KOPT-K1 (cell line): ENCODE data around the gene SCO1.
"Not testable (repeated sequence)": the region's sequence is repeated elsewhere in the genome, so short reads cannot be mapped to it uniquely, and the experiment has no call there.

Source experiments
- H3K27ac ChIP-seq: fragments of 200-600 bp; sonication (generic); 2 replicates; pipeline ENCODE4 v1.5.1; 2016; ENCODE audit warnings: antibody characterized with exemption, mild to moderate bottlenecking, low read depth, low read length; ENCODE audit not compliant: poor library complexity, severe bottlenecking
- H3K36me3 ChIP-seq: fragments of 200-600 bp; sonication (generic); 2 replicates; pipeline ENCODE4 v1.5.1; 2017; ENCODE audit warnings: antibody characterized with exemption, mild to moderate bottlenecking, low read length, moderate library complexity; ENCODE audit not compliant: insufficient read depth
- H3K9me3 ChIP-seq: fragments of 200-600 bp; sonication (generic); 2 replicates; pipeline ENCODE4 v1.5.1; 2017; ENCODE audit warnings: antibody characterized with exemption, low read length, mild to moderate bottlenecking; ENCODE audit not compliant: insufficient read depth, poor library complexity, severe bottlenecking

The SCO1 gene

GRCh38 chr17:10697092-10698081 is at the start of gene SCO1, which contains the start of gene ADPRM:
SCO1 (minus strand) TSS chr17:10697533; CDS start chr17:10697507, 26 bp downstream.
ADPRM (plus strand) TSS chr17:10697594; CDS start chr17:10704927, 7,333 bp downstream.
- peaks cover 33% of the 10 kb centered on the region for H3K36me3 ChIP-seq
- H3K27ac ChIP-seq: peak within 1 kb of the TSS; percentile 77
- no peaks in the 10 kb centered on the region for H3K9me3 ChIP-seq

- Histone ChIP-seq H3K9me3 (no peaks in the 10 kb centered on the region), H3K36me3 (no peaks in the 10 kb centered on the region), H3K27ac (no peak overlapping the region)
These were observed 47.9 kb upstream of the SCO1 start for GRCh38 chr17:10745231-10745630.

GRCh38 chr17:10744501-10745000 is 47.2 kb upstream of the SCO1 start:
- no peaks in the 10 kb centered on the region for H3K9me3 ChIP-seq
- no peak overlapping the region for H3K27ac ChIP-seq
- H3K36me3 ChIP-seq: no peaks in the 10 kb centered on the region

- H3K27ac ChIP-seq: no peak overlapping the region
- no peaks in the 10 kb centered on the region for H3K36me3 ChIP-seq
- H3K9me3 ChIP-seq: no peaks in the 10 kb centered on the region
These were observed 46.1 kb upstream of the SCO1 start for GRCh38 chr17:10743316-10744009.

GRCh38 chr17:10742431-10742830 is 45.1 kb upstream of the SCO1 start:
- no peaks in the 10 kb centered on the region for H3K9me3 ChIP-seq
- H3K27ac ChIP-seq: no peak overlapping the region
- no peaks in the 10 kb centered on the region for H3K36me3 ChIP-seq

- Histone ChIP-seq H3K9me3 (no peaks in the 10 kb centered on the region), H3K27ac (no peak overlapping the region), H3K36me3 (no peaks in the 10 kb centered on the region)
These were observed 44.2 kb upstream of the SCO1 start for GRCh38 chr17:10741416-10742135.

GRCh38 chr17:10739386-10739785 is 42.1 kb upstream of the SCO1 start:
- no peaks in the 10 kb centered on the region for H3K9me3 ChIP-seq
- no peaks in the 10 kb centered on the region for H3K36me3 ChIP-seq
- no peak overlapping the region for H3K27ac ChIP-seq

- no peaks in the 10 kb centered on the region for H3K36me3 ChIP-seq
- no peaks in the 10 kb centered on the region for H3K9me3 ChIP-seq
- no peak overlapping the region for H3K27ac ChIP-seq
These were observed 41.4 kb upstream of the SCO1 start for GRCh38 chr17:10738521-10739258.

- Histone ChIP-seq H3K9me3 (no peaks in the 10 kb centered on the region), H3K36me3 (no peaks in the 10 kb centered on the region), H3K27ac (no peak overlapping the region)
These were observed 40.4 kb upstream of the SCO1 start for GRCh38 chr17:10737736-10738135.

- no peaks in the 10 kb centered on the region for H3K9me3 ChIP-seq
- H3K27ac ChIP-seq: no peak overlapping the region
- no peaks in the 10 kb centered on the region for H3K36me3 ChIP-seq
These were observed 39.9 kb upstream of the SCO1 start for GRCh38 chr17:10737168-10737622.

- Histone ChIP-seq H3K27ac (no peak overlapping the region), H3K36me3 (no peaks in the 10 kb centered on the region), H3K9me3 (no peaks in the 10 kb centered on the region)
These were observed 38.5 kb upstream of the SCO1 start for GRCh38 chr17:10735821-10736220.

- no peak overlapping the region for H3K27ac ChIP-seq
These were observed 37.9 kb upstream of the SCO1 start for GRCh38 chr17:10735251-10735650.

GRCh38 chr17:10733666-10734065 is 36.3 kb upstream of the SCO1 start:
- no peak overlapping the region for H3K27ac ChIP-seq
- H3K36me3 ChIP-seq: no peaks in the 10 kb centered on the region
- no peaks in the 10 kb centered on the region for H3K9me3 ChIP-seq

More at GRCh38 chr17:10735251-10735650, 37.9 kb upstream of the SCO1 start:
- H3K36me3 ChIP-seq: no peaks in the 10 kb centered on the region
- no peaks in the 10 kb centered on the region for H3K9me3 ChIP-seq

- H3K9me3 ChIP-seq, H3K27ac ChIP-seq, H3K36me3 ChIP-seq: not testable (repeated sequence)
These were observed 34.8 kb upstream of the SCO1 start for GRCh38 chr17:10732121-10732520.
